Putamen (tissue), 1 donor: ENCODE data around the gene CROCC.

Source experiments
- DNase-seq: peaks from one replicate; pipeline ENCODE4 v3.0.0-alpha.2; 2016; ENCODE audit warnings: low spot score

CROCC gene

DNA sequence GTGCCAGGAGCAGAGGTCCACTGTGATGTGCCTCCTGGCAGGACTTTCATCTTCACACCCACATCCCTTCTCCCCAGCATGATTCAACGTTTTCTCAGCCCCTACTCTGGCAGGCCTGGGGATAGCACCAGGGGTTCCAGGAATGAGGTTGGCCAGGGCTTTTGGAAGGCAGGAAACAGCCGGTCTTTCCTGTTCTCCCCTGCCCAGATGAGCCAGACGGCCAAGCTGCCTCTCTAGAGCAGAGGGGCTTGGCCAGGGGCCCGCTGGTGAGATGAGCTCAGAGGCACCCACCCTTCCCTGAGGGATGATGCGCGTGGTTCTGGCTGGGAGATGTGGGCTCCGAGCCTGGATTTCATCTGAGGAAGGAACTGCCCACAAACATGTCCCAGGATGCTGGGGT is 63.0 kb downstream of the CROCC start:
- no peak for DNase-seq

DNA sequence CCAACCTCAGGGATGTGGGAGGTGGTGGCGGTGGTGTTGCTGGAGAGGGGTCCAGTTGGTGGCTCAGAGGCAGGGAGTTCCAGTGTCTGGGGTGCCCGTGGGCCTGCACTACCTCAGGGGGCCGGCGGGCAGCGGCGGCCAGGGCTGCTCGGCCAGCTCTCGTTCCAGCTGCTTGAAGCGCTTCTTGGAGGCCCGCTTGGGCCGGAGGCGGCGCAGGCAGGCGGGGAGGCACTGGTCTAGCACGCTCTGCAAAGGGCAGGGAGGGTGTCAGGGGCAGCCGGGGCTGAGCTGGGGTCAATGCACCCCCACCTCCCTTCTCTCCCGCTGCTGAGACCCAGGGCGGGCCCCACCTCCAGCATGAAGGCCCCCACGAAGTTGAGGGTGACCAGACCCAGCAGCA is 64.4 kb downstream of the CROCC start:
- no peak for DNase-seq

DNA sequence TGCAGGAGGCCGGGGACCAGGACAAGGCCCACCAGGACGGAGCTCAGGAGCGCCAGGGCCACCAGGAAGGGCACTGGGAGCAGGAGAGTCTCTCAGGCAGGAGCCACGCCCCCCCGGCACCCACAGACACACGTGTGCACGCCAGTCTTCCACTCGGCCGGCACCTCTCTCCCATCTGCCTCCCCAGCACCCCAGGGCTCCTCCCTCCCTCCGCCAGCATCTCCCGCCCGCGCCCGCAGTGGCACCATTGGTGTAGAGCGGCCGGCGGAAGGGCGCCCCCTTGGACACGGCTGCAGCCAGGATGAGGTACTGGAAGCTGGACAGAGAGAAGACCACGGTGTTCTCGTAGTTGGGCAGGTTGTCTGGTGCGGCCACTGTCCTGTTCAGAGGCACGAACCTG is 64.8 kb downstream of the CROCC start:
- no peak for DNase-seq

DNA sequence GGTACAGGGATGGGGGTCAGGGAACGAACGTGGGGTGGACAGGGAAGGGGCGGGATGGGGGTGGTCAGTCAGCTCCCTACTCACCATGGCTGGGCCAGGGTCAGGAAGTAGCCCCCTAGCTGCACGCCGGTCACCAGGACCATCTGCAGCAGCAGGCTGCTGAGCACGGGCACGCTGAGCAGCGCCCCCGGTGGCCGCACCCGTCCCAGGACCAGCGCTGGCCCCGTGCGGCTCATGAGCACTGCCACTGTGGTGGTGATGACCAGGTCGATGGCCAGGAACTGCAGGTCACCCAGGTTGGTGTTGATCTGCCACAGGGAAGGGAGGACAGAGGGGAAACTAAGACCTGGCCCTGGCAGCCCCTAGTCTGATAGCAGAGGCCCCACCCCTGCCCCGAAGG is 65.2 kb downstream of the CROCC start:
- no peak for DNase-seq

DNA sequence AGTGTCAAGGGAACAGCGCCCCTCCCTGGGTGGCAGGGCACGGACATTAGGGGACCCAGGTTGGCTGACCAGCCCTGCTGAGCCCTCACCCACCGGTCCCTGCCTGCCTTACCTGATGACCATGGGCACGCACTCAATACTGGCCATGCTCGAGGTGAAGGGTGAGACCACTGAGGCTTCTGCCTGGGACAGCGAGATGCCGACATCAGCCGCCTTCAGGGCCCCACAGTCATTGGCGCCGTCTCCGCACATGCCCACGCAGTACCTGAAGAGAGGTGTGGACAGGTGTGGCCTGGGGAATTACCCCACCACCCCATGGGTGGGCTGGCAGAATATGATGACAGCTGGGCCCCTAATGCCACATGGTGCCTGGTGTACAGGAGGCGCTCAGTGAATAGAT is 66.5 kb downstream of the CROCC start:
- no peak for DNase-seq

DNA sequence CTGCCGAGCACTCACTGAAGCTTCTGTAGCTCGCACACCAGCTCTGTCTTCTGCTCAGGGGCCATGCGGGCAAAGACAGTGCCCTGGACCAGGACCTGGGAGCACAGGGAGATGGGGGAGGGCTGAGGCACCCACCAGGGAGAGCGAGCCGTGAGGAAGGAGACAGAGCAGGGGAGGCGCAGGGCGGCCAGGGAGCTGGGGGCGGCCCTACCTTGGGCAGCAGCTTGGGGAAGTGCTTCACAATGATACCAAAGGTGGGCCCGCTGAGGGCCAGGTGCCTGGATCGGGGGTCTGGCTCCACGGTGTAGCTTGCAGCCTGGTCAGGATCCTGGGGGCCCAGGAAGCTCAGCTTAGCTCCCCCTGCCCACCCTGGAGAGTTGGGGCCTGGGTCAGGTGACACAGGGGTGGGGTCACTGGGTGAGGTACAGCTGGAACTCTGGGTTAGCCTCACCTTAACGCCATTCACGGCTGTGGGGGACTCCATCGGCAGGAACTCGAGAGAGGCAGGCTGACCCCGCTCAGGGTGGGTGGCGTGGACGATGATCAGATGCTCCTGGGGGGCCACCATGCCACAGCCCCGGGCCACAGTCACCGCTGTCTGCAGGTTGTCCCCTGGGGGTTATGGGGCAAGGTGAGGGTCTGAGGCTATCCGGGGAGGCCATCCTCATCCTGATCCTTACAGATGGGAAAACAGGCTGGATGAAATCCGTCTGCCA is 68.1 kb downstream of the CROCC start:
- DNase-seq: no peak

DNA sequence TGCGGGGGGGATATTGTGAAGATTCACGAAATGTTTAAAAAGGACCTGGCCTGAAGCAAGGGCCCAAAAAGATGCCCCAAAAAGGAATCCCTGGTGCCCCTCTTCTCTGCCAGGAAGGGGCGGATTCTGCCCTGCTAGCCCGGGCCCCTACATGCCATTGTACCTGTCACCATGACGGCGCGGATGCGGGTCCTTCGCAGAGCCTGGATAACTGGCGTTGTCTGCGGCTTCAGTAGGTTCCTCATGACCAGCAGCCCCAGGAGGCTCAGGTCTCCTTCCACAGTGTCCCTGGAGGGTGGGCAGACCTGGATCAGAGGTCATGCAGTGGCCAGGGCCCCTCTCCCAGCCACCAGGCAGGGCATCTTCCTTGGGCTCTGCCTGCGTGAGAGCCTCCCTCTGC is 69.8 kb downstream of the CROCC start:
- DNase-seq: no peak

DNA sequence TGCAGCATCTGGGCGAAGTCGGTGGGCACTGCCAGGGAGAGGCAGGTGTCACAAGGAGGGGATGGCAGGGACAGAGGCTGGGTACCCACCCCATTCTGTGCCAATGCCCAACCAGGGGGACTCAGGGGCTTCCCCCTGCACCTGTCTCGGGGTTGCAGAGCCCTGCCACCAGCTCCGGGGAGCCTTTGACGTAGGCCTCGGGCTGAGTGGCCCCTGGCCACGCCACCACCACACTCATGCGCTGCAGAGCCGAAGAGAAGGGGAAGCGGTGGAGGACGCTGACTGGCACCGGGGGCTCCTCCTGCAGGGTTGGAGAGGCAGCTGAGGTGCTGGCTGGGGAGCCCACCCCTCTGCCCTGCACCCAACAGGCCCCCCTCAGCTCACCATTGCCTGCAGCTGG is 70.4 kb downstream of the CROCC start:
- no peak for DNase-seq

DNA sequence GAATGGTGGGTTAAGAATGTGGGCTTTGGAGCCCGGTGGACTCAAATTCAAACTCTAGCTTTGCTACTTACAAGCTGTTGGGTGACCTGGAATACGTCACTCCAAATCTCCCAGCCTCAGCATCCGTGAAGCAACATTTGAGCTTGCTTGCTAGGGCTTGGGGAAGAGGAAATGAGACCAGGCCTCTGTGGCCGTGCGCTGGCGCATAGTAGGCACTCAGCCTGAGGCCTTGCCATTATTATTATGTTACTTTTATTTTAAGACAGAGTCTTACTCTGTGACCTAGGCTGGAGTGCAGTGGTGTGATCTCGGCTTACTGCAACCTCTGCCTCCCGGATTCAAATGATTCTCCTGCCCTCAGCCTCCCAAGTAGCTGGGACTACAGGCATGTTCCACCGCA is 70.9 kb downstream of the CROCC start:
- no peak for DNase-seq

DNA sequence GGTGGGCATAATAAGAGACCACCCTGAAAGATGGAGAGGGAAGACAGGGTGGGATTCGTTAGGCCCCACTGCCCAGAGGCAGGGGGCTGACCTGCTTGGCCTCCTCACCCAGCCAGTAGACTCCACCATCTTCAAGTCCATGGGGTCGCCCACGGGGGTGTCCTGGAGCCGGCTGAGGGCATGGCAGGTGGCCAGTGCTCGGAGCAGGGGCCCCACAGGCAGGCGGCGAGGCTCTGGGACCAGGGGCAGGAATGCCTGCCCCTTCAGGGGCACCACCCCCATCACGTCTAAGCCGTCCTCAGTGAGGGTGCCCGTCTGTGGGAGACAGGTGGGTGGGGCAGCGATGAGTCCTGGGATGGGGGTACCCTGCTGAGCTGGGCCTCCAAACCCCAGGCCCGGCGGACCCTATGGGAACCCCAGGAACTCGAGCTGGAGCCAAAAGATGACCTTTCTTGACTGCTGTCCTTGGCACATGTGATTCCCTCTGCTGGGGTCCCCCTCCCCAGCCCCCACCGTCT is 71.8 kb downstream of the CROCC start:
- no peak for DNase-seq

DNA sequence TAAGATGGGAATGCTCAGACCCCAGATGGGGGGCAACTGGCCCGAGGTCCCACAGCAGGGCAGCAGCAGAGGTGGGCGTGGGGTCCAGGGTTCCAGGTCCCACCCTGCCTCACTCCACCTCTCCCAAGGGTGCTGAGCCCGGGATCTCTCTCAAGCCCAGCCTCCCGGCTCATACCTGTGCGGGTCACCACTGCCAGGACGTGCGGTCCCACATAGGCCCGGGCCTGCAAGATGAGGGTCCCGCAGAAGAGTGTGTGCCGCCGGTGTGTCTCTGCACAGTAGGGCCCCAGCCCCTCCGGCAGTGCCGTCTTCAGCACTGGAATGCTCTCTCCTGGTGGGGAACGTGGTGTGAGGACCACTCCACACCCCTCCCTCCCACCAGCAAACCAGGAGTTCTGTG is 75.1 kb downstream of the CROCC start:
- no peak for DNase-seq

DNA sequence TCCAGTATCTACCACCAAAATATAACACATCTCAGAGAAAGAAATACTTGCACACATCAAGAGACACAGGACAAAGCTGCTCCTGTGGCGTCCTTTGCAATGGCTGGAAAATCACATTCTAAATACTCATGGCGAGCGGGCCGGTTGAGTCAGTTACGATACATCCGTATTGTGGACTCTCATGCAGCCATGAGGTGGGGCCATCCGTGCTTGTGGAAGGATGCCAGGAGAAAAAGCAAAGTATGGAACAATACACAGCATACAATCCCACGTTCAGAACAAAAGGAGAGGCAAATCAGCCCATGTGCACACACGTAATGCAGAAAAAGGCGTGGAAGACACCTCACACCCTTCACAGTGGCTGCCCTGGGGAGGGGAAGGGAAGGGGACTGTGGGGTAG is 76.9 kb downstream of the CROCC start:
- DNase-seq: no peak

DNA sequence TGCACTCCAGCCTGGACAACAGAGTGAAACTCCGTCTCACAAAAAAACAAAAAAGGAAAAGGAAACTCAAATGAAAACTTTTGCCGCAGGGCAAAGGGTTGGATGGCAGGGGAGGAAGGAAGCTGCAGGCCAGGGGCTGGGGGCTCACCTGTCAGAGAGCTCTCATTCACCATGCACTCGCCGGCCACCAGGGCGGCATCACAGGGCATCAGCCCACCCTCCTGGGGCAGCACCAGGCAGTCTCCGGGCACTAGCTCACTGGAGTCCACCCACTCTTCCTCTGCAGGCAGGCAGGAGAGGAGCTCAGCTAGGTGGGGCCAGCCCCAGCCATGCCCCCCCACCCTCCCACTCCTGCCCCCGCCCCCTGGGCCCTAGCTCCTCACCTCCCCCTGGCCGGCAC is 78.1 kb downstream of the CROCC start:
- DNase-seq: no peak

DNA sequence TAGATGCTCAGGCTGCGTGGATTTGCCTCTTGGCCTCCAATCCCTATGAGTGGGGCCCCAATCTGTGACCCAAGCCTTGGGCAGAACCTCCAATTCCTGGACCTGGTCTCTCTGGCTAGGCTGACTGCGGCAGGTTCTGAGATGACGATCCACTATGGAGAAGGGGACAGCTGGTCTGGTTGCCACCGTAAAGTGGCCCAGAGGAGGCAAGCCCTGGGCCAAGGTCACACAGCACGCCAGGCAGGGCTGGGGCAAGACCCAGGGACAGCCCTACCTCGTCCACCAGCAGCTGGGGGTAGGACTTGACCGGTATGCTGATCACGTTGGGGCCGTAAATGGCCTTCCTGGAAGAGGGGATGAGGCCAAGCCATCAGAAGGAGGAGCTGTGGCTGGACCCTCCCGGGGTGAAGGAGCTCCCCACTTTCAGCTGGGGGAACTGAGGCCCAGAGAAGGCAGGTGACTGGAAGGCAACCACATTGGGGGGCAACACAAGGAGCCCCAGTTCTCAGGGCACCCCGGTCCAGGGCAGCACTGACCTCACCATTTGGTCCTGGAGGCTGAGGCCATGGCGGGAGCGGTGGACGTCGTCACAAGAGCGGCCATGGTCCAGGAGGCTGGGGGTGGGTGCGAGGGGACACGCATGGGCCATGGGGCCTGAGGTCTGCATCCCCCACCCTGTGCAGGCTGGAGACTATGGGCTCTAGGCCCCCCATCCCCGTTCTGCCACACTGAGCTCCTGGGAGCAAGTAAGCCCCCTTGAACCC is 80.2 kb downstream of the CROCC start:
- no peak for DNase-seq

DNA sequence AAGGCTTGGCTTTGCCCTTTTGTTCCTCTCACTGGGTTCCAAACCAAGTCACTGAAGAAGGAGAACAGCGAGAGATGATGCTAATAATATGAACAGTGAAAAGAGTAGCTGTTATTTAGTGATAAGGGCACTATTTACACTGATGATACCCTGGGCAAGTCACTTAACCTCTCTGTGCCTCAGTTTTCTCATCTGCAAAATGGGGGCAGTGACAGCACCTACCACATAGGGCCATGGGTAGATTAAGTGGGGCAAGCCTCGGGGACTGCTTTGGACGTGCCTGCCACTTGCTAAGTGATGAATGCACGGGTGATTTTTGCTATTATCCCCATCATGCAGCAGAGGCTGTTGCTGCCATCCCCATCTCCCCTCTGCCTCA is 80.8 kb downstream of the CROCC start:
- no peak for DNase-seq

DNA sequence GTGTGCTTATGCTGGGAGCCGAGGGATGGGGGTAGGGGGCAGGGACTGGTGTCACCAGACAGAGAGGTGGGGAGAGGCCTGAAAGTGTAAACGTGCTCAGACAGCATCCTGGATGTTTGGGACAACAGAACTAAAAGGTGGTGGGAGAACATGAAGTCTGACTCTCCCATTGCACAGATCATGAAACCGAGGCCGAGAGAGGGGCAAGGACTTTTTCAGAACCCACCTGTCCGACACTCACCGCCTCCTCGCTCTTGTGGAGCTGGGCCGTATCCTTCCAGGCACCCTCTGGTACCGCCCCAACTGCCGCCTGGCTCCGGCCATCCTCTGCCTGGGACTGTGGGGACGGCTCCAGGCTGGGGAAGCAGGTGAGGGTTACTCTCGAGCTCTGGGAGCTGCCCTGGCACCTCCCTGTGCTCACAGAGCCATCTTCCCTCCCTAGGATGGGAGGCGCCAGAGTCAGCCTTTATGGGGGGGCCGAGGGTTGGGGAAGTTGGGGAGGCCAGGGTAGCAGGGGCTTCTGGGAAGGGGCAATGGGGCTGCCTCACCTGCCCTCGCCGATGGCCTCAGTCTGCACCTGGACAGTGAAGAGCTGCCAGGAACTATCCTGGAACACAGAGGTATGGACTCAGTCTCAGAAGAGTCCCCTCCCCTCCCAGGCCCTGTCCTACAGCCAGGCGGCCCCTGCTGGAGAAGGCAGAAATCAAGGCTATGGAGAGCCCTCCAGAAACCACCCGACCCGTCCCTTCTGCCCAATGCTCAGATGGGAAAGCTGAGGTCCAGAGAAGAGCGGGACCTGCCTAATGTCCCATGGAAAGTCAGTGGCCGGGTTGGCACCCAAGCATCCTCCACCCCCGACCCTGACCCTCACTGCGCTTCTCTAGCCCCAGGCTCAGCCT is 83.0 kb downstream of the CROCC start:
- no peak for DNase-seq

DNA sequence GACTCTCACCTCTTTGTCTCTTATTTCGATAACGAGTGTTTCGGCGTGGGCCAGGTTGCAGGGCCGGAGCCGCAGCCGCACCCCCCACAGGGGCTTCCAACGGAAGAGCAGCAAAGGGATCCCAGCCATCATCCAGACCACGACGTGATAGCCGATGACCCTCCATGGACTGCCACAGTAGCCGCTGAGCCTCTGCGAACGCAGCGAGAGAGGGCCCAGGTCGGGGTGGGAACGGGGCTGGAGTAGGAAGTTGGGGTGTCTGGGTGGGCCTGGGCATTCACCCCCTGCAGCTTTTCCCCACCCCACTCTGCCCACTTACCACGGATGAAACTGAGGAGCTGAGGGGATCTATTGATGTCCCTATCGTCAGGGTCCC is 83.6 kb downstream of the CROCC start:
- DNase-seq: no peak

DNA sequence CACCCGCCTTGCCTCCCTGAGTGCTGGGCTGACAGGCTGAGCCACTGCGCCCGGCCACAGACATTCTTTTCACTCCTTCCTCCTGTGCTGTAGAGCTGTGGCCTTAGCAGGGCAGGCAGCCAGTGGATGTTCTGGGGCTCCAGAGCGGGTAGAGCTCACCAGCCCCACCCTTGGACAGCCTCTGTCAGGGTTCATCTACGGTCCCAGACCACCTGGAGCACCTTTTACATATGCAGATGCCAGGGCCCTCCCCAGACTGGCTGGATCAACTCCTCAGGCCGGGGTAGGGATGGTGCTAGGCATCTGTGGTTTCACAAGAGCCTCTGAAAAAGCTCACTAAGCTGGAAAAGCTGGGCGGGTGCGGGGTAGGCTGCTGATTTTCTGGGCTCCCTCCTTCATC is 85.4 kb downstream of the CROCC start:
- DNase-seq: no peak

DNA sequence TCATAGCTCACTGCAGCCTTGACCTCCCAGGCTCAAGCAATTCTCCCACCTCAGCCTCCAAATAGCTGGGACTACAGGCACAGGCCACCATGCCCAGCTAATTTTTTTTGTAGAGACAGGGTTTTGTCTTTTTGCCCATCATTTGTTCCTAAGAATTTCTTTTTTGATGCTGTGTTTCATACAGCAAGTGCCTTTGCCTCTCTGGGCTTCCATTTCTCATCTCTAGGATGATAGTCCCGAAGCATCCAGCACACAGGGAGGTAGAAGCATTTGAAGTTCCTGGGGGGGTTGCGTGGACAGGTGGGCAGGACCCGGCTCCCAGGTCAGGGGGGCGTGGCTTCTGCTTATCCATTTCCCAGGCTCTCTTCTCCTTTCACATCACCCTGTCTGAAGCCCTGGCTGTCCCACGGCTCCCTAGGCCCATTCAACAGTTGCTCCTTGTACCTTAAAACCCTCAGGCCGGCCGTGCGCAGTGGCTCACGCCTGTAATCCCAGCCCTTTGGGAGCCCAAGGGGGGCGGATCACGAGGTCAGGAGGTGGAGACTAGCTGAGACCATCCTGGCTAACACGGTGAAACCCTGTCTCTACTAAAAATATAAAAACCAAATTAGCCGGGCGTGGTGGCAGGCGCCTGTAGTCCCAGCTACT is 86.6 kb downstream of the CROCC start:
- no peak for DNase-seq

DNA sequence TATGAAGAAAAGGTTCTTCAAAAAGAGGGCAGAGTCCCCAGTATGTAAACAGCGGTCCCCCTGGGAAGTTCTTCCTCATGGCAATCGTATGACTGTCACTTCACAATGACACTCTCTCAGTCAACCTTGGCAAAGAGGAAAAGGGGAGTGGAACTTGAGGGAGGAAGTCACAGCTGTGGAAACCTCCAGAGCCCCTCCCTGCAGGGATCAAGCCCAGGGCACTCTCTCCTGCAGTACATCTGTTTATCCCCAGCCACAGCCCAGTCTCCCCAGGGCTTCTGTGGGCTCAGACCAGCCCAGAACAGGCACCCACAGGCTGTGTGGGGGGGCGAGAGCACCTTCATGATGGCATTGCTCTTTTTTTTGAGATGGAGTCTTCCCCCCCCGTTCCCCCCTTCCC is 88.0 kb downstream of the CROCC start:
- DNase-seq: no peak

DNA sequence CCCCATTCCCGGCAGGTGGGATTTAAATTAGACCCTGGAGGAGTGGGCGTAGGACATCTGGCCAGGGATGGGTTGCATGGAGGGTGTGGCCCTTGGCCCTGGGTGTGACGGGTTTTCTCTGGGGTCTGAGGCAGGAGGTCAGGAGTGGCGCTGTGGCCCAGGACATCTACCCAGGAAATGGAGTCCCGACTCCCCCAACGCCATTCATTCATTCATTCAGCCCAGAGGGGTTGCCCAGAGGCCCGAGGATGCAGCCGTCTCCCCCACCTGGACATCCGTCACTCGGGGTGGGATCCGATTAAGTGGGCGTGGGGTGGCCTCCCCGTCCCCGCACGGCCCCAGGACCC is 89.3 kb downstream of the CROCC start:
- DNase-seq: no peak
